ENCODE results near the gene TBC1D9B.

Gene TBC1D9B

DNA sequence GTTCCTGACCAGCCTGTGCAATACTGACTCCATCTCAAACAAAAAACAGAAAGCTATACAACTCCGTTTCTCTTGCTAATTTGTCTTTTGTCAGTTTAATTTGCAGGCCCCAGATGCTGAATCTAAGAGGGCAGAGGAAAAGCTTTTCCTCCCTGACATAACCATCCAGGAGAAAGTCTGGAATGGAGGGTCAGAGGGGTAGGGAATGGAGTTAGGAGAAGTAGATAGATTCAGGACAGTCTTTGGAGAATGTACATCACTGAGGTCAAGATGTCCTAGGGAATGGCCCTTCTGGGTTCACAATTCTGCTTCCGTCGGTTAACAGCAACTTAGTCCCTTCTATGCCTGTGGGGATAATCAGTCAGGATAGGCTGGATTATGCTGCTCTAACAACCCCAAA lies 93.6 kb downstream of the TBC1D9B start:
- Histone ChIP-seq H3K9me3 (ENCODE audit: insufficient read depth, low read length) (no peaks in the 10 kb centered on the region), H3K36me3 (replicated peaks; ENCODE audit: low read depth, low read length) (peaks cover 23% of the 10 kb centered on the region), H3K9ac (ENCODE audit: low read length) (no peak overlapping the region), H3K79me2 (ENCODE audit: low read length) (peaks cover 5% of the 10 kb centered on the region; the same call in 1 of the 2 replicates), H3K4me2 (ENCODE audit: low read length) (no peak overlapping the region), H3K4me3 (ENCODE audit: low read length) (no peak overlapping the region), H3K27ac (ENCODE audit: low read length) (no peak overlapping the region), H3K27me3 (ENCODE audit: low read depth, low read length) (no peaks in the 10 kb centered on the region), H4K20me1 (ENCODE audit: insufficient read depth, low read length) (no peaks in the 10 kb centered on the region; the same call in 1 of the 2 replicates), H2AFZ (ENCODE audit: low read depth, low read length) (no peak overlapping the region), H3K4me1 (ENCODE audit: low read length) (peaks cover 10% of the 10 kb centered on the region)
- TF ChIP-seq, protein P1, sequence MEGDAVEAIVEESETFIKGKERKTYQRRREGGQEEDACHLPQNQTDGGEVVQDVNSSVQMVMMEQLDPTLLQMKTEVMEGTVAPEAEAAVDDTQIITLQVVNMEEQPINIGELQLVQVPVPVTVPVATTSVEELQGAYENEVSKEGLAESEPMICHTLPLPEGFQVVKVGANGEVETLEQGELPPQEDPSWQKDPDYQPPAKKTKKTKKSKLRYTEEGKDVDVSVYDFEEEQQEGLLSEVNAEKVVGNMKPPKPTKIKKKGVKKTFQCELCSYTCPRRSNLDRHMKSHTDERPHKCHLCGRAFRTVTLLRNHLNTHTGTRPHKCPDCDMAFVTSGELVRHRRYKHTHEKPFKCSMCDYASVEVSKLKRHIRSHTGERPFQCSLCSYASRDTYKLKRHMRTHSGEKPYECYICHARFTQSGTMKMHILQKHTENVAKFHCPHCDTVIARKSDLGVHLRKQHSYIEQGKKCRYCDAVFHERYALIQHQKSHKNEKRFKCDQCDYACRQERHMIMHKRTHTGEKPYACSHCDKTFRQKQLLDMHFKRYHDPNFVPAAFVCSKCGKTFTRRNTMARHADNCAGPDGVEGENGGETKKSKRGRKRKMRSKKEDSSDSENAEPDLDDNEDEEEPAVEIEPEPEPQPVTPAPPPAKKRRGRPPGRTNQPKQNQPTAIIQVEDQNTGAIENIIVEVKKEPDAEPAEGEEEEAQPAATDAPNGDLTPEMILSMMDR (IDR thresholded peaks at IDR 0.05; ENCODE audit: low read depth, low read length), result no peak
- TF ChIP-seq EZH2phosphoT487 (IDR thresholded peaks at IDR 0.05; ENCODE audit: low read depth), result no peak

DNA sequence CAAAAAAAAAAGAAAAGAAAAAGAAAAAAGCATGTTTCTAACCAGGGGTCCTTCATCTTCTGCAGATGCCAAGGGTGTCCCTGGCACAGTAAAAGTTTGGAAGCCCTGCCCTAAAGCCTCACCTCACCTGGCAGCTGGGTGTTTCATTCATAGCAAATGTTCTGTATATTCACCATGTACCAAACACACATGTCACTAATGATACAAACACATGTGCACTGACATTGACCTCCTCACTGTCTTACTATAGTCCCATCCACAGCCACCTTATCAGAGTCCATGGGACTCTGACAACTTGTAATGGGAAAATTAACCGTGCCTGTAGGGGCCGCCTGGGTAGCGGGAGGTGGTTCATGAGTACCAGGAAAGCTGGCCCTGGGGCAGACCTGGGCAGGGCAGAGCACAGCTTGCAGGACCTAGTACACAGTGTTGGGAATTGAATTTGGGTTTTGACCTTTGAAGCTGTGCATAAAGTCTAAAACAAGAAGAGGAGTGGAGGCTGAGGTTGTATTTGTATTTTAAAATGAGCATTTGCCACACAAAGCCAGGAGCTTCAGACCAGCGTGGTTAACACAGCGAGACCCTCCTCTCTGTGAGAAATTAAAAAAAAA lies 94.6 kb downstream of the TBC1D9B start:
- no peaks in the 10 kb centered on the region for H3K9me3 ChIP-seq (ENCODE audit: insufficient read depth, low read length)
- no peak overlapping the region for H3K27ac ChIP-seq (ENCODE audit: low read length)
- peaks cover 6% of the 10 kb centered on the region for H3K79me2 ChIP-seq (ENCODE audit: low read length)
- no peaks in the 10 kb centered on the region for H3K27me3 ChIP-seq (ENCODE audit: low read depth, low read length)
- H4K20me1 ChIP-seq (ENCODE audit: insufficient read depth, low read length), result no peaks in the 10 kb centered on the region; the same call in 1 of the 2 replicates
- no peak overlapping the region for H3K9ac ChIP-seq (ENCODE audit: low read length)
- no peak overlapping the region for H3K4me2 ChIP-seq (ENCODE audit: low read length)
- H2AFZ ChIP-seq (ENCODE audit: low read depth, low read length), result no peak overlapping the region
- no peak overlapping the region for H3K4me3 ChIP-seq (ENCODE audit: low read length)
- TF ChIP-seq EZH2phosphoT487 (IDR thresholded peaks at IDR 0.05; ENCODE audit: low read depth), result no peak
- TF ChIP-seq, protein P1 (IDR thresholded peaks at IDR 0.05; ENCODE audit: low read depth, low read length), result no peak
- peaks cover 8% of the 10 kb centered on the region for H3K4me1 ChIP-seq (ENCODE audit: low read length)
- H3K36me3 ChIP-seq (replicated peaks; ENCODE audit: low read depth, low read length), result peaks cover 23% of the 10 kb centered on the region

DNA sequence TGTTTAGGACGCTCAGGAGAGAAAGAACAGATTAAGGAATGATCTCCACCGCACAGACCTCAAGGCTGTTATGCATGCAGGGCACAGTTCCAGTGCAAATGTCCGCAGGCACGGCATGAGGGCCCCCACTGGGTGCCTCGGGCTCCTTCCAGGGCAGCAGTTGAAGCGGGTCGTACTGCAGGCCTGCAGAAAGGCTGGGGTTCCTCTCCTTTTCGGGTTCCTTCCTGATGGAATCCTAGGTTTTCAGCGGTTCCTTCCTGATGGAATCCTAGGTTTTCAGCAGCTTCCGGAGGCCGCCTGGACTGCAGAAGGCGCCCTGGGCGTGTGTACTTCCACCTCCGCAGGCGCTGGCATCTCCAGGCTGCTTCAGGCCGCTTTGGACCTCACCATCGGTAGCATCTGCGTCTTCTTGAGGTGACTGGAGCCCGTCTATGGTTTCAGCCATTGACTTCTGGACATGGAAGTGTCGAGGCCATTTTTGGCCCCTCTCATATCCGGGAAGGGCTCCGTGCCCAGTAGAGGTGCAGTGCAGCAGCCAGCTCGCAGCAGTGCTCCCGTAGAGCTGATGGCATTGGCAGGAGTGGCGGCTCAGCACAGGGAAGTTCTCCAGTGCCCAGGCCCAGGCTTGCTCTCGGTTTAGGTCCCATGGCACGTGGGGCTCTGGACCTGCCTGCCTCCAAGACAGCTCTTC lies 95.4 kb downstream of the TBC1D9B start:
- no peak for TF ChIP-seq EZH2phosphoT487 (IDR thresholded peaks at IDR 0.05; ENCODE audit: low read depth)
- TF ChIP-seq, protein P1 (IDR thresholded peaks at IDR 0.05; ENCODE audit: low read depth, low read length), result no peak
- peaks cover 13% of the 10 kb centered on the region for H3K79me2 ChIP-seq (ENCODE audit: low read length)
- no peak overlapping the region for H3K9ac ChIP-seq (ENCODE audit: low read length)

More for the DNA sequence above, 95.4 kb downstream of the TBC1D9B start:
- H3K4me1 ChIP-seq (ENCODE audit: low read length), result peaks cover 9% of the 10 kb centered on the region
- no peak overlapping the region for H3K4me3 ChIP-seq (ENCODE audit: low read length)
- H3K9me3 ChIP-seq (ENCODE audit: insufficient read depth, low read length), result no peaks in the 10 kb centered on the region
- H2AFZ ChIP-seq (ENCODE audit: low read depth, low read length), result no peak overlapping the region
- H3K27ac ChIP-seq (ENCODE audit: low read length), result no peak overlapping the region
- no peaks in the 10 kb centered on the region for H3K27me3 ChIP-seq (ENCODE audit: low read depth, low read length)
- peaks cover 23% of the 10 kb centered on the region for H3K36me3 ChIP-seq (replicated peaks; ENCODE audit: low read depth, low read length)
- H3K4me2 ChIP-seq (ENCODE audit: low read length), result no peak overlapping the region
- H4K20me1 ChIP-seq (ENCODE audit: insufficient read depth, low read length), result no peaks in the 10 kb centered on the region; the same call in 1 of the 2 replicates
